Measurements from ENCODE around the gene CEMP1.

DNA sequence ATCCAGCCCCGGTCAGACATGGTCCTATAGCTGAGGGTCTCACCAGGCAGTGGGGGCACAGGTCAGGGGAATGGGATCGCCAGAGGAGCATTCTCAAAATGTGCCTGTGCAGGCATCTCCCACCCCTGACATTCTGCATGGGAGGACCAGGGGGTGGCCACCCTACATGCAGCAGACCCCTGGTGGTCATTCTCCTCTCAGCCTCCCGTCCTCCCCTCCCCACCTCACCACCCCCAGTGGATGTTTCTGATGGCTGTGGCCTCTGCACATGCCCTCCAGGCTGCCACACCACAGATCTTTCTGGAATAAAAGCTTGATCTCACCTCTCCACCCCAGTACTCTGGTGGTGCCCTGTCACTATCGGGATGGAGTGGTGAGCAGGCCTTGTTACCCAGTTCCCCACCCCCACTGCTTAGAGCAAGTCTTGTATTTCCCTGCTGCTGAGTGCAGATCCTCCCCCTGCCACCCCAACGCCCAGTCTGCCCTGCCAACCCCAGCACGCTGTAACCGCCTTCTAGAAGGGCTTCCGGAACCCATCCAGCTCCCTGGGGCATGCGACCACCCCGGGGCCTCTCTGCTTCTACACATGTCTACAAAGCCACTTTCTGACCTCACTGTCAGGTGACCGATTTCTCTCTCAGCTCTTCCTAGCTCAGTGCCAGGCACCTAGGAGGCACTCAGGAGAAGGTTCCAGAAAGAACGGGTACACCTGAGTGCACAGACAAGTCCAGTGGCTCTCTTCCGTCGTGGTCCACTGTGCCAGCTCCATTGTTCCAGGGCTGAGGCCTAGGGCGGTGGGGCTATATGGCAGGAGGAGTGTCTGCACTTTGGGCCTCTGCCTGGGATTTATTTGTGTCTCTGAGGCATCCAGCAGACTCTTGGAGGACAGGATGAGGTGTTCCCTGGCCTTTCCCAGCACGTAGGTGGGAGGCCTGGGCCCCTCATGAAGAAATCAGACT is 47.0 kb downstream of the CEMP1 start:
- no peak for TF ChIP-seq POLR2AphosphoS5 (IDR thresholded peaks at IDR 0.05; ENCODE audit: low read depth)
- TF ChIP-seq, protein P1, sequence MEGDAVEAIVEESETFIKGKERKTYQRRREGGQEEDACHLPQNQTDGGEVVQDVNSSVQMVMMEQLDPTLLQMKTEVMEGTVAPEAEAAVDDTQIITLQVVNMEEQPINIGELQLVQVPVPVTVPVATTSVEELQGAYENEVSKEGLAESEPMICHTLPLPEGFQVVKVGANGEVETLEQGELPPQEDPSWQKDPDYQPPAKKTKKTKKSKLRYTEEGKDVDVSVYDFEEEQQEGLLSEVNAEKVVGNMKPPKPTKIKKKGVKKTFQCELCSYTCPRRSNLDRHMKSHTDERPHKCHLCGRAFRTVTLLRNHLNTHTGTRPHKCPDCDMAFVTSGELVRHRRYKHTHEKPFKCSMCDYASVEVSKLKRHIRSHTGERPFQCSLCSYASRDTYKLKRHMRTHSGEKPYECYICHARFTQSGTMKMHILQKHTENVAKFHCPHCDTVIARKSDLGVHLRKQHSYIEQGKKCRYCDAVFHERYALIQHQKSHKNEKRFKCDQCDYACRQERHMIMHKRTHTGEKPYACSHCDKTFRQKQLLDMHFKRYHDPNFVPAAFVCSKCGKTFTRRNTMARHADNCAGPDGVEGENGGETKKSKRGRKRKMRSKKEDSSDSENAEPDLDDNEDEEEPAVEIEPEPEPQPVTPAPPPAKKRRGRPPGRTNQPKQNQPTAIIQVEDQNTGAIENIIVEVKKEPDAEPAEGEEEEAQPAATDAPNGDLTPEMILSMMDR (conservative IDR thresholded peaks at IDR 0.05; ENCODE audit: low read depth in 2 of 2), result no peak
- TF ChIP-seq EZH2 (IDR thresholded peaks at IDR 0.05; ENCODE audit: low read depth, unreplicated experiment), result no peak
- TF ChIP-seq JUNB (IDR thresholded peaks at IDR 0.05; ENCODE audit: unreplicated experiment), result no peak
- no peak for TF ChIP-seq CREB1 (CRISPR knock-in tag; IDR thresholded peaks at IDR 0.05; ENCODE audit: low read depth)
- TF ChIP-seq, protein P2, sequence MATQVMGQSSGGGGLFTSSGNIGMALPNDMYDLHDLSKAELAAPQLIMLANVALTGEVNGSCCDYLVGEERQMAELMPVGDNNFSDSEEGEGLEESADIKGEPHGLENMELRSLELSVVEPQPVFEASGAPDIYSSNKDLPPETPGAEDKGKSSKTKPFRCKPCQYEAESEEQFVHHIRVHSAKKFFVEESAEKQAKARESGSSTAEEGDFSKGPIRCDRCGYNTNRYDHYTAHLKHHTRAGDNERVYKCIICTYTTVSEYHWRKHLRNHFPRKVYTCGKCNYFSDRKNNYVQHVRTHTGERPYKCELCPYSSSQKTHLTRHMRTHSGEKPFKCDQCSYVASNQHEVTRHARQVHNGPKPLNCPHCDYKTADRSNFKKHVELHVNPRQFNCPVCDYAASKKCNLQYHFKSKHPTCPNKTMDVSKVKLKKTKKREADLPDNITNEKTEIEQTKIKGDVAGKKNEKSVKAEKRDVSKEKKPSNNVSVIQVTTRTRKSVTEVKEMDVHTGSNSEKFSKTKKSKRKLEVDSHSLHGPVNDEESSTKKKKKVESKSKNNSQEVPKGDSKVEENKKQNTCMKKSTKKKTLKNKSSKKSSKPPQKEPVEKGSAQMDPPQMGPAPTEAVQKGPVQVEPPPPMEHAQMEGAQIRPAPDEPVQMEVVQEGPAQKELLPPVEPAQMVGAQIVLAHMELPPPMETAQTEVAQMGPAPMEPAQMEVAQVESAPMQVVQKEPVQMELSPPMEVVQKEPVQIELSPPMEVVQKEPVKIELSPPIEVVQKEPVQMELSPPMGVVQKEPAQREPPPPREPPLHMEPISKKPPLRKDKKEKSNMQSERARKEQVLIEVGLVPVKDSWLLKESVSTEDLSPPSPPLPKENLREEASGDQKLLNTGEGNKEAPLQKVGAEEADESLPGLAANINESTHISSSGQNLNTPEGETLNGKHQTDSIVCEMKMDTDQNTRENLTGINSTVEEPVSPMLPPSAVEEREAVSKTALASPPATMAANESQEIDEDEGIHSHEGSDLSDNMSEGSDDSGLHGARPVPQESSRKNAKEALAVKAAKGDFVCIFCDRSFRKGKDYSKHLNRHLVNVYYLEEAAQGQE (IDR thresholded peaks at IDR 0.05; ENCODE audit: unreplicated experiment), result no peak
- no peak for TF ChIP-seq EZH2phosphoT487 (IDR thresholded peaks at IDR 0.05; ENCODE audit: unreplicated experiment)

All from GM23338 (cell line).